WTC11 (cell line): ENCODE results near the gene BAIAP2L2. TPM values are rescaled to one million over a fixed set of nuclear protein-coding genes. Genes with fewer than 3 reads are reported as not detected.

Experiments
- ATAC-seq: fragments of 200-7000 bp; cut with Tn5 transposase; 2 replicates; pipeline ENCODE4 v1.10.0; 2021; ENCODE audit warnings: mild to moderate bottlenecking, moderate library complexity
- CTCF ChIA-PET: fragments of 300-600 bp; sonication (Branson Sonifier 250); formaldehyde crosslinking; loops from one replicate; lab custom pipeline; 2021; ENCODE audit warnings: antibody characterized with exemption; lab: Charles Lee
- POLR2A ChIA-PET: fragments of 350-600 bp; sonication (Branson Sonifier 250); formaldehyde crosslinking; loops from one replicate; lab custom pipeline; 2021; ENCODE audit warnings: antibody characterized with exemption; lab: Charles Lee
- DNase-seq: peaks from one replicate; pipeline ENCODE4 v3.0.0; 2021; ENCODE audit warnings: low spot score
- H3K27ac Mint-ChIP-seq: 2 replicates; pipeline ENCODE4 v1.8.0; 2021; ENCODE audit warnings: mixed read lengths
- H3K27me3 Mint-ChIP-seq: 2 replicates; pipeline ENCODE4 v1.8.0; 2021; ENCODE audit warnings: low read depth, mild to moderate bottlenecking, moderate library complexity, mixed read lengths
- H3K36me3 Mint-ChIP-seq: 2 replicates; pipeline ENCODE4 v1.8.0; 2021; ENCODE audit warnings: mixed read lengths
- H3K4me1 Mint-ChIP-seq: 2 replicates; pipeline ENCODE4 v1.8.0; 2022; ENCODE audit warnings: mixed read lengths
- H3K4me3 Mint-ChIP-seq: 2 replicates; pipeline ENCODE4 v1.8.0; 2021; ENCODE audit warnings: mild to moderate bottlenecking, moderate library complexity, mixed read lengths
- H3K9me3 Mint-ChIP-seq: 2 replicates; pipeline ENCODE4 v1.8.0; 2021; ENCODE audit warnings: mixed read lengths
- ATF1 ChIP-seq: sonication (generic); formaldehyde crosslinking; IDR thresholded peaks from 2 replicates; pipeline ENCODE4 v1.8.1; 2023; ENCODE audit warnings: mild to moderate bottlenecking, moderate library complexity, missing genetic modification reagents
- CBFB ChIP-seq: sonication (generic); formaldehyde crosslinking; IDR thresholded peaks from 2 replicates; pipeline ENCODE4 v1.8.1; 2022; ENCODE audit warnings: mild to moderate bottlenecking, low read depth, missing genetic modification reagents
- CREB1 ChIP-seq: sonication (generic); formaldehyde crosslinking; IDR thresholded peaks from 2 replicates; pipeline ENCODE4 v1.8.0; 2023; ENCODE audit warnings: mild to moderate bottlenecking, missing genetic modification reagents
- CREM ChIP-seq: sonication (generic); formaldehyde crosslinking; IDR thresholded peaks from 2 replicates; pipeline ENCODE4 v1.8.1; 2022; ENCODE audit warnings: mild to moderate bottlenecking, missing genetic modification reagents, moderate library complexity
- EMX1 ChIP-seq: fragments of 250-450 bp; sonication (Bioruptor Pico); IDR thresholded peaks from 2 replicates; pipeline ENCODE4 v1.8.0; 2021; ENCODE audit warnings: mild to moderate bottlenecking
- ETV6 ChIP-seq: sonication (generic); formaldehyde crosslinking; IDR thresholded peaks from 2 replicates; pipeline ENCODE4 v1.8.1; 2022; ENCODE audit warnings: mild to moderate bottlenecking, missing genetic modification reagents
- MYBL2 ChIP-seq: sonication (generic); formaldehyde crosslinking; IDR thresholded peaks from 2 replicates; pipeline ENCODE4 v1.8.1; 2023; ENCODE audit warnings: mild to moderate bottlenecking, moderate library complexity, missing genetic modification reagents
- SP1 ChIP-seq: sonication (generic); formaldehyde crosslinking; conservative IDR thresholded peaks from 2 replicates; pipeline ENCODE4 v1.8.1; 2022; ENCODE audit warnings: missing genetic modification reagents
- ZNF396 ChIP-seq: fragments of 250-450 bp; sonication (Bioruptor Pico); IDR thresholded peaks from 2 replicates; pipeline ENCODE4 v1.8.0; 2021; ENCODE audit warnings: mild to moderate bottlenecking, moderate library complexity, borderline replicate concordance
- total RNA-seq: library from RNA; stranded (reverse); gene quantifications from 3 replicates; pipeline ENCODE4 v1.2.3, GENCODE V29; 2021
- TF ChIP-seq, protein P1 (sequence below): sonication (generic); formaldehyde crosslinking; IDR thresholded peaks from 2 replicates; pipeline ENCODE4 v1.8.1; 2023; ENCODE audit warnings: mild to moderate bottlenecking, missing genetic modification reagents
- TF ChIP-seq, protein P2 (sequence below): fragments of 250-450 bp; sonication (Bioruptor Pico); conservative IDR thresholded peaks from 2 replicates; pipeline ENCODE4 v1.9.0; 2021; ENCODE audit warnings: mild to moderate bottlenecking
- TF ChIP-seq, protein P3 (sequence below): sonication (generic); formaldehyde crosslinking; IDR thresholded peaks from 2 replicates; pipeline ENCODE4 v1.8.1; 2023; ENCODE audit warnings: mild to moderate bottlenecking, missing genetic modification reagents, borderline replicate concordance
- TF ChIP-seq, protein P4 (sequence below): sonication (generic); formaldehyde crosslinking; IDR thresholded peaks from 2 replicates; pipeline ENCODE4 v1.8.1; 2023; ENCODE audit warnings: mild to moderate bottlenecking, missing genetic modification reagents, moderate library complexity
- TF ChIP-seq, protein P5 (sequence below): fragments of 200-600 bp; IDR thresholded peaks from 2 replicates; pipeline ENCODE4 v1.8.0; 2022; ENCODE audit warnings: antibody characterized with exemption
- TF ChIP-seq, protein P6 (sequence below): sonication (generic); formaldehyde crosslinking; IDR thresholded peaks from 2 replicates; pipeline ENCODE4 v1.8.0; 2023; ENCODE audit warnings: missing genetic modification reagents

Gene BAIAP2L2
- total RNA-seq, 1 experiment from 2014 or later, result 3.0 TPM

DNA sequence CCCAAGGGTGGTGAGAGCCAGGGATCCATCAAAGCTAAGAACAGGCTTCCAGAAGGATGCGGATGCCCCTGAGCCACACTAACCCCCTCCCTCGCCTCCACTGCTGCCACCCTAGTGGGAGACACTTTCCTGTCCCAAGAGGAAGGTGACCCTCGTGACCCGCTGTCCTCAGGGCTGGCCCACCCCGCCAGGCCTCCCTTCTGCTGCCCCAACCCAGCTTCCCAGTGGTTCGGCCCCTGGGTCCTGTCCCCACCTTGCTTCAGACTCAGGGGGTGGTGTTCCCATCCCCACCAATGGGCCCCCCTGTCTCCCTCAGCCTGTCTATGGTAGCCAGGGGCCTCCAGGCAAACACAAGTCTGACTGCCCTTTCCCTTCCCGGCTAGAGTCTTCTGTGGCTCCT, 59.8 kb downstream of the BAIAP2L2 start:
- no peaks in the 10 kb centered on the region; the same call in 1 of the 2 replicates for H3K27me3 Mint-ChIP-seq
- TF ChIP-seq ETV6, result no peak
- no peak for TF ChIP-seq CBFB
- no peak for TF ChIP-seq MYBL2 (CRISPR knock-in tag)
- TF ChIP-seq, protein P1, sequence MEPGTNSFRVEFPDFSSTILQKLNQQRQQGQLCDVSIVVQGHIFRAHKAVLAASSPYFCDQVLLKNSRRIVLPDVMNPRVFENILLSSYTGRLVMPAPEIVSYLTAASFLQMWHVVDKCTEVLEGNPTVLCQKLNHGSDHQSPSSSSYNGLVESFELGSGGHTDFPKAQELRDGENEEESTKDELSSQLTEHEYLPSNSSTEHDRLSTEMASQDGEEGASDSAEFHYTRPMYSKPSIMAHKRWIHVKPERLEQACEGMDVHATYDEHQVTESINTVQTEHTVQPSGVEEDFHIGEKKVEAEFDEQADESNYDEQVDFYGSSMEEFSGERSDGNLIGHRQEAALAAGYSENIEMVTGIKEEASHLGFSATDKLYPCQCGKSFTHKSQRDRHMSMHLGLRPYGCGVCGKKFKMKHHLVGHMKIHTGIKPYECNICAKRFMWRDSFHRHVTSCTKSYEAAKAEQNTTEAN (CRISPR knock-in tag), result no peak
- TF ChIP-seq, protein P2, sequence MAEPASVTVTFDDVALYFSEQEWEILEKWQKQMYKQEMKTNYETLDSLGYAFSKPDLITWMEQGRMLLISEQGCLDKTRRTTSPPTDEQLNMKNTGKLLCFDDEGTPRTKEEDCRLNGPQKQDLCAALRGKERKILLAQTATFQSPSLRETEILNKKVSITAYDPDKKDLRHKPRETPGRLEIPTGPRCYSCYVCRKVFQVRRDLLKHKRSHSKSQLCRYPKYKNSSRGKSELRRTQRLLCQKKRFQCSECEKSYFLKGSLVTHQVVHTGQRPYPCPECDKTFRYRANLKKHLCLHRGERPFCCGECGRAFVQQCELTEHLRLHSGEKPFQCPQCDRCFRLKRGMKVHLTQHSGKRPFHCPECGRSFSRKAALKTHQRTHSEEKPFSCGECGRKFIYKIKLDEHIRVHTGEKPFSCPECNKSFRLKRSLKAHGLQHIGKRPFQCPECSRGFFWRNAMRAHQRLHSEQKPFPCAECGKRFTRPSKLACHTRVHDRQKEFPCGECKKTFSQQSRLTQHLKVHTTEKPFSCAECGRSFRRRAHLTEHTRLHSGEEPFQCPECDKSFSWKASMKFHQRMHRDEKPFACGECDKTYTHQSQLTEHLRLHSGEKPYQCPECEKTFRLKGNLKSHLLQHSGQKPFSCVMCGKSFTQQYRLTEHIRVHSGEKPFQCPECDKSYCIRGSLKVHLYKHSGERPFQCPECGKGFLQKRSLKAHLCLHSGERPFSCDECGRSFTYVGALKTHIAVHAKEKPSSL (CRISPR knock-in tag), result no peak
- TF ChIP-seq SP1 (CRISPR knock-in tag), result no peak
- TF ChIP-seq, protein P3, sequence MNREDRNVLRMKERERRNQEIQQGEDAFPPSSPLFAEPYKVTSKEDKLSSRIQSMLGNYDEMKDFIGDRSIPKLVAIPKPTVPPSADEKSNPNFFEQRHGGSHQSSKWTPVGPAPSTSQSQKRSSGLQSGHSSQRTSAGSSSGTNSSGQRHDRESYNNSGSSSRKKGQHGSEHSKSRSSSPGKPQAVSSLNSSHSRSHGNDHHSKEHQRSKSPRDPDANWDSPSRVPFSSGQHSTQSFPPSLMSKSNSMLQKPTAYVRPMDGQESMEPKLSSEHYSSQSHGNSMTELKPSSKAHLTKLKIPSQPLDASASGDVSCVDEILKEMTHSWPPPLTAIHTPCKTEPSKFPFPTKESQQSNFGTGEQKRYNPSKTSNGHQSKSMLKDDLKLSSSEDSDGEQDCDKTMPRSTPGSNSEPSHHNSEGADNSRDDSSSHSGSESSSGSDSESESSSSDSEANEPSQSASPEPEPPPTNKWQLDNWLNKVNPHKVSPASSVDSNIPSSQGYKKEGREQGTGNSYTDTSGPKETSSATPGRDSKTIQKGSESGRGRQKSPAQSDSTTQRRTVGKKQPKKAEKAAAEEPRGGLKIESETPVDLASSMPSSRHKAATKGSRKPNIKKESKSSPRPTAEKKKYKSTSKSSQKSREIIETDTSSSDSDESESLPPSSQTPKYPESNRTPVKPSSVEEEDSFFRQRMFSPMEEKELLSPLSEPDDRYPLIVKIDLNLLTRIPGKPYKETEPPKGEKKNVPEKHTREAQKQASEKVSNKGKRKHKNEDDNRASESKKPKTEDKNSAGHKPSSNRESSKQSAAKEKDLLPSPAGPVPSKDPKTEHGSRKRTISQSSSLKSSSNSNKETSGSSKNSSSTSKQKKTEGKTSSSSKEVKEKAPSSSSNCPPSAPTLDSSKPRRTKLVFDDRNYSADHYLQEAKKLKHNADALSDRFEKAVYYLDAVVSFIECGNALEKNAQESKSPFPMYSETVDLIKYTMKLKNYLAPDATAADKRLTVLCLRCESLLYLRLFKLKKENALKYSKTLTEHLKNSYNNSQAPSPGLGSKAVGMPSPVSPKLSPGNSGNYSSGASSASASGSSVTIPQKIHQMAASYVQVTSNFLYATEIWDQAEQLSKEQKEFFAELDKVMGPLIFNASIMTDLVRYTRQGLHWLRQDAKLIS (CRISPR knock-in tag), result no peak
- TF ChIP-seq, protein P4, sequence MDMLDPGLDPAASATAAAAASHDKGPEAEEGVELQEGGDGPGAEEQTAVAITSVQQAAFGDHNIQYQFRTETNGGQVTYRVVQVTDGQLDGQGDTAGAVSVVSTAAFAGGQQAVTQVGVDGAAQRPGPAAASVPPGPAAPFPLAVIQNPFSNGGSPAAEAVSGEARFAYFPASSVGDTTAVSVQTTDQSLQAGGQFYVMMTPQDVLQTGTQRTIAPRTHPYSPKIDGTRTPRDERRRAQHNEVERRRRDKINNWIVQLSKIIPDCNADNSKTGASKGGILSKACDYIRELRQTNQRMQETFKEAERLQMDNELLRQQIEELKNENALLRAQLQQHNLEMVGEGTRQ, result no peak
- no peak for TF ChIP-seq EMX1 (CRISPR knock-in tag)
- TF ChIP-seq, protein P5, sequence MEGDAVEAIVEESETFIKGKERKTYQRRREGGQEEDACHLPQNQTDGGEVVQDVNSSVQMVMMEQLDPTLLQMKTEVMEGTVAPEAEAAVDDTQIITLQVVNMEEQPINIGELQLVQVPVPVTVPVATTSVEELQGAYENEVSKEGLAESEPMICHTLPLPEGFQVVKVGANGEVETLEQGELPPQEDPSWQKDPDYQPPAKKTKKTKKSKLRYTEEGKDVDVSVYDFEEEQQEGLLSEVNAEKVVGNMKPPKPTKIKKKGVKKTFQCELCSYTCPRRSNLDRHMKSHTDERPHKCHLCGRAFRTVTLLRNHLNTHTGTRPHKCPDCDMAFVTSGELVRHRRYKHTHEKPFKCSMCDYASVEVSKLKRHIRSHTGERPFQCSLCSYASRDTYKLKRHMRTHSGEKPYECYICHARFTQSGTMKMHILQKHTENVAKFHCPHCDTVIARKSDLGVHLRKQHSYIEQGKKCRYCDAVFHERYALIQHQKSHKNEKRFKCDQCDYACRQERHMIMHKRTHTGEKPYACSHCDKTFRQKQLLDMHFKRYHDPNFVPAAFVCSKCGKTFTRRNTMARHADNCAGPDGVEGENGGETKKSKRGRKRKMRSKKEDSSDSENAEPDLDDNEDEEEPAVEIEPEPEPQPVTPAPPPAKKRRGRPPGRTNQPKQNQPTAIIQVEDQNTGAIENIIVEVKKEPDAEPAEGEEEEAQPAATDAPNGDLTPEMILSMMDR, result no peak
- TF ChIP-seq, protein P6, sequence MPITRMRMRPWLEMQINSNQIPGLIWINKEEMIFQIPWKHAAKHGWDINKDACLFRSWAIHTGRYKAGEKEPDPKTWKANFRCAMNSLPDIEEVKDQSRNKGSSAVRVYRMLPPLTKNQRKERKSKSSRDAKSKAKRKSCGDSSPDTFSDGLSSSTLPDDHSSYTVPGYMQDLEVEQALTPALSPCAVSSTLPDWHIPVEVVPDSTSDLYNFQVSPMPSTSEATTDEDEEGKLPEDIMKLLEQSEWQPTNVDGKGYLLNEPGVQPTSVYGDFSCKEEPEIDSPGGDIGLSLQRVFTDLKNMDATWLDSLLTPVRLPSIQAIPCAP, result no peak
- TF ChIP-seq CREM (CRISPR knock-in tag), result no peak
- no peak for TF ChIP-seq ATF1
- TF ChIP-seq ZNF396 (CRISPR knock-in tag), result no peak
- no peak for TF ChIP-seq CREB1

More for the DNA sequence above, 59.8 kb downstream of the BAIAP2L2 start:
- Mint-ChIP-seq H3K4me3 (no peak overlapping the region), H3K27ac (no peak overlapping the region), H3K36me3 (no peaks in the 10 kb centered on the region), H3K9me3 (no peaks in the 10 kb centered on the region), H3K4me1 (peaks cover 7% of the 10 kb centered on the region)
- CTCF ChIA-PET, result interaction anchor here (1.4 to 3.2 kb wide), 2 partner anchors 17 to 47 kb away, joined by 5 to 8 read pairs; no protein-coding TSS in a partner anchor
- DNase-seq (no peak), ATAC-seq (no peak)
- POLR2A ChIA-PET, result interaction anchor here (0.6 kb wide), 1 partner anchor 16 kb away, joined by 3 read pairs; no protein-coding TSS in a partner anchor
